OCI-LY3 (cell line): Measurements from ENCODE around the gene ZNF408.

Experiments
- H2AFZ ChIP-seq: fragments of 200-600, 300-600 bp; shearing (Covaris generic); 2 replicates; pipeline ENCODE4 v1.6.0; 2014; ENCODE audit warnings: antibody characterized with exemption, low read depth, low read length
- H3K27ac ChIP-seq: fragments of 200-600, 300-600 bp; sonication (generic); 2 replicates; pipeline ENCODE4 v1.5.1; 2014; ENCODE audit warnings: mild to moderate bottlenecking, low read length, moderate library complexity, mixed read lengths
- H3K27me3 ChIP-seq: fragments of 200-600, 300-600 bp; sonication (generic); 2 replicates; pipeline ENCODE4 v1.6.1; 2014; ENCODE audit warnings: low read depth, low read length, mixed read lengths
- H3K36me3 ChIP-seq: fragments of 200-600, 300-600 bp; sonication (generic); replicated peaks from 2 replicates; pipeline ENCODE3; 2014; ENCODE audit warnings: low read depth, low read length, mixed read lengths
- H3K4me1 ChIP-seq: fragments of 300-600, 200-600 bp; sonication (generic); 2 replicates; pipeline ENCODE4 v1.6.1; 2014; ENCODE audit warnings: low read length, mixed read lengths
- H3K4me2 ChIP-seq: fragments of 200-600, 300-600 bp; sonication (generic); 2 replicates; pipeline ENCODE4 v1.6.1; 2014; ENCODE audit warnings: low read length, mixed read lengths
- H3K4me3 ChIP-seq: fragments of 300-600, 200-600 bp; sonication (generic); 2 replicates; pipeline ENCODE4 v1.5.1; 2014; ENCODE audit warnings: antibody characterized with exemption, mild to moderate bottlenecking, low read length, moderate library complexity
- H3K79me2 ChIP-seq: fragments of 300-600, 200-600 bp; shearing (Covaris generic); 2 replicates; pipeline ENCODE4 v1.6.1; 2014; ENCODE audit warnings: mild to moderate bottlenecking, low read length, mixed read lengths
- H3K9ac ChIP-seq: fragments of 300-600, 200-600 bp; shearing (Covaris generic); 2 replicates; pipeline ENCODE4 v1.6.0; 2014; ENCODE audit warnings: mild to moderate bottlenecking, low read length, moderate library complexity
- H3K9me3 ChIP-seq: fragments of 200-600, 300-600 bp; shearing (Covaris generic); 2 replicates; pipeline ENCODE4 v1.6.1; 2014; ENCODE audit warnings: low read length, mixed read lengths; ENCODE audit not compliant: insufficient read depth
- H4K20me1 ChIP-seq: fragments of 200-600, 300-600 bp; sonication (generic); 2 replicates; pipeline ENCODE4 v1.6.1; 2016; ENCODE audit warnings: low read length, mixed read lengths; ENCODE audit not compliant: insufficient read depth
- EZH2phosphoT487 ChIP-seq: fragments of 200-600 bp; shearing (Covaris generic); IDR thresholded peaks from 2 replicates; pipeline ENCODE4 v1.6.1; 2018; ENCODE audit warnings: antibody characterized with exemption, mixed run types, low read depth
- TF ChIP-seq, protein P1 (sequence below): fragments of 200-600, 300-600 bp; sonication (generic); IDR thresholded peaks from 2 replicates; pipeline ENCODE4 v1.5.1; 2014; ENCODE audit warnings: antibody characterized with exemption, low read length, low read depth

The ZNF408 gene

DNA sequence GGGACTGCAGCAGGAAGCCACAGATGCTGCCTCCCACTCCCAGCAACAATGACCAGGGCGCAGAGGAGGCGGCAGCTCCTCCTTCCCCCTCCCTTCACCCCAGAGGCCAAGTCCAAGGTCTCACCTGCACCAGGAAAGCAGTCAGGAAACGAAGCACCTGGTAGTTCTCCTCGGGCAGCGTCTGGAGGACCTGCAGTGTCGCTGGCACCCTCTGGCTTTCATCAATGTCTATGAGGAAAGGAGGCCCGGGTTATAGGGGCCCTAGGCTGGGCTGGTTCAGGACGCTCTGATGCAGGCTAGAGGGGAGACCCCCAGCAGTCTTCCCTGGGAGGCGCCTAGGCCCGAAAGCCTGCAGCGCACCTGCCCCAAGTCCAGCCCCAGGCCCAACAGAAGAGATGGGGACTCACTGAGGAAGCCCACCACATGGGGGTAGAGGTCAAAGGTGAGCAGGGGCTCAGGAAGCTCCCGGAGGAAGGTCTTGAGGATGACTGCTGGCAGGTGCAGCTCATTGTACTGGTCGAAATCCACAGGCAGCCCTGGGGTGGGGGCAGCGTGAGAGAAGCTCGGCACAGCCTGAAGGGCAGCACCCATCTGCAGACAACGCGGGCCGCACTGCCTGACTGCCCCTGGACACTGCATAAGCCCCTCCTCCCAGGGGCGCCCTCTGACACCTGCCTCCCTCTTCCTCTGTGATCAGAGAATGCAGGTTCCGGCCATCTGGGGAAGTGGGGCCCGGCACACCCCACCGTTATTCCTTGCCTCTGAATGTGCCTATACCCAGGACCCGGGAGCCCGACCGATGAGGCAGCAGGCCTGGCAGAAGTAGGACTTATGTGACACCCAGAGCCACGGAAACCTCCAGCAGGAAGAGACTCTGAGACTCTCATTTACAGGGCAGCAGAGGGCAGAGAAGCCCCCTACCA, 21.3 kb upstream of the ZNF408 start:
- Histone ChIP-seq H3K79me2 (no peaks in the 10 kb centered on the region), H4K20me1 (no peaks in the 10 kb centered on the region), H2AFZ (no peak overlapping the region), H3K4me3 (no peak overlapping the region), H3K4me2 (no peak overlapping the region), H3K9me3 (no peaks in the 10 kb centered on the region), H3K9ac (no peak overlapping the region), H3K27me3 (no peaks in the 10 kb centered on the region), H3K36me3 (peaks cover 6% of the 10 kb centered on the region), H3K4me1 (peaks cover 6% of the 10 kb centered on the region; the same call in 1 of the 2 replicates), H3K27ac (no peak overlapping the region)
- TF ChIP-seq, protein P1, sequence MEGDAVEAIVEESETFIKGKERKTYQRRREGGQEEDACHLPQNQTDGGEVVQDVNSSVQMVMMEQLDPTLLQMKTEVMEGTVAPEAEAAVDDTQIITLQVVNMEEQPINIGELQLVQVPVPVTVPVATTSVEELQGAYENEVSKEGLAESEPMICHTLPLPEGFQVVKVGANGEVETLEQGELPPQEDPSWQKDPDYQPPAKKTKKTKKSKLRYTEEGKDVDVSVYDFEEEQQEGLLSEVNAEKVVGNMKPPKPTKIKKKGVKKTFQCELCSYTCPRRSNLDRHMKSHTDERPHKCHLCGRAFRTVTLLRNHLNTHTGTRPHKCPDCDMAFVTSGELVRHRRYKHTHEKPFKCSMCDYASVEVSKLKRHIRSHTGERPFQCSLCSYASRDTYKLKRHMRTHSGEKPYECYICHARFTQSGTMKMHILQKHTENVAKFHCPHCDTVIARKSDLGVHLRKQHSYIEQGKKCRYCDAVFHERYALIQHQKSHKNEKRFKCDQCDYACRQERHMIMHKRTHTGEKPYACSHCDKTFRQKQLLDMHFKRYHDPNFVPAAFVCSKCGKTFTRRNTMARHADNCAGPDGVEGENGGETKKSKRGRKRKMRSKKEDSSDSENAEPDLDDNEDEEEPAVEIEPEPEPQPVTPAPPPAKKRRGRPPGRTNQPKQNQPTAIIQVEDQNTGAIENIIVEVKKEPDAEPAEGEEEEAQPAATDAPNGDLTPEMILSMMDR: no peak
- no peak for TF ChIP-seq EZH2phosphoT487

DNA sequence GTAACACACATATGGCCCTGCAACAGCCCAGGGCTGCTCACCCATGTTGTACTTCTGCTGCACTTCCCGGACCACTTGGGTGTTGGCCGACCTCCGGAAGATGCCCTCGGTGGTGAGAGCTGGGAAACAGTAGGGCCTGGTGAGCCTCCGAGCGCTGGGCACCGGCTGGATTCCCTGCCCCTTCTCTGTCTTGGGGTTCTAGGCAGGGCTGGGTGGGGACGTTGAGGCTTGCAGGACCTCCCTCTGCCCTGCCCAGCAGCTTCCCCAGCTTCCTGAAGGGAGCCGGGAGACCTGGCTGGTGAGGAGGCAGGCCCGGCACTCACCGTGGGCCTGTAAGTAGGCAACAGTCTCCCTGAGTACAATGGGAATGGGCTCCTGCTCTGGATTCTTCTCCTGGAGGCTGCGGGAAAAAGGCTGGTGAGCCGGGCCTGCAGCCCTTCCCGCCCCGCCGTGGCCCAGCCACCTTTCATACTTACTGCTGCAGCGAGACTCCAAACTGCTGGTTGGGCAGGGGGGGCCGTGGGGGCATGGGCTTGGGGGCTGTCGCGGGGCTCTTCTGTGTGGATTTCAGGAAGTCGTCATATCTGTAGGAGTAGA, 20.6 kb upstream of the ZNF408 start:
- peaks cover 6% of the 10 kb centered on the region; the same call in 1 of the 2 replicates for H3K4me1 ChIP-seq
- no peak overlapping the region for H2AFZ ChIP-seq
- H3K9ac ChIP-seq: no peak overlapping the region
- H3K27ac ChIP-seq: no peak overlapping the region
- H3K79me2 ChIP-seq: no peaks in the 10 kb centered on the region
- H4K20me1 ChIP-seq: no peaks in the 10 kb centered on the region
- TF ChIP-seq, protein P1: no peak
- no peak for TF ChIP-seq EZH2phosphoT487
- H3K4me3 ChIP-seq: no peak overlapping the region
- no peak overlapping the region for H3K4me2 ChIP-seq
- no peaks in the 10 kb centered on the region for H3K9me3 ChIP-seq
- H3K27me3 ChIP-seq: no peaks in the 10 kb centered on the region
- peaks cover 6% of the 10 kb centered on the region for H3K36me3 ChIP-seq

DNA sequence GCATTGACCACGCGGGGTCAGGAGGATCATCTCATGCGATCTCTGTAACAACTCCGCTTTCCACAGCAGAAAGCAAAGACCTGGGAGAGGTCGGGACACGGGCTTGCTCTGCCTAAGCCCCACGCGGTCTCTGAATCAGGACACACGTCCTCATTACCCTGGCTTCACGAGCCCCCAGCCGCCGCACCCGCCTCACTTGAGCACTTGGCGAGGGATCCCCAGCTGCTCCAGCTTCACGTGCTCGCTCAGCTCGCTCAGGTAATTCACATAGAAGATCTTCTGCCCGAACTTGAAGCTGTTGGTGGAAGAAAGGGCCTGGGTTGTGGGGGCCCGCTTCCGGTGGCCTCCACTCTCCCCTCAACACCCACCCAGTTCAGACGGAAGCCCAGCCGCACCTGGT, 20.0 kb upstream of the ZNF408 start:
- Histone ChIP-seq H3K4me1 (peaks cover 6% of the 10 kb centered on the region; the same call in 1 of the 2 replicates), H2AFZ (no peak overlapping the region), H3K79me2 (no peaks in the 10 kb centered on the region), H4K20me1 (no peaks in the 10 kb centered on the region), H3K4me3 (no peak overlapping the region), H3K4me2 (no peak overlapping the region), H3K27ac (no peak overlapping the region), H3K9ac (no peak overlapping the region), H3K9me3 (no peaks in the 10 kb centered on the region), H3K27me3 (no peaks in the 10 kb centered on the region), H3K36me3 (peaks cover 6% of the 10 kb centered on the region)
- TF ChIP-seq, protein P1: no peak
- TF ChIP-seq EZH2phosphoT487: no peak

DNA sequence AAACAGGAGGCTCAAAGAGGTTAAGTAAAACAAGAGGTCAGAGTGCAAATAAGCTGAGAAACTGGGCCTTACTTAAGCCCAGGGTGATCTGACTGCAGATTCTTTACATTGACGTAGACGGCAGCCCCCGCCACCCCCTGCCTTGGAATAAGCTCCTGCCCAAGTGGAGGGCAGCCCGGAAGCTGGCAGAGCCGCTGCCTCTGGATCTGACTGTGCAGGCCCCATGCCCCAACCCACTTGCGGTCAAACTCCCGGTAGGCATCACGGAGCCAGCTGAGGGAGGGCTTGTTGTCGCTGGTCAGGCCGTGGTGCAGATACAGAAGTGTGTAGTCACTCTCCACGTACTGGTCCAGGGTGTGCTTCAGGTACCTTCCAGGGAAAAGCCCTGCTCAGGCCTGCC, 19.0 kb upstream of the ZNF408 start:
- Histone ChIP-seq H3K27ac (no peak overlapping the region), H3K36me3 (peaks cover 6% of the 10 kb centered on the region), H4K20me1 (no peaks in the 10 kb centered on the region), H3K27me3 (no peaks in the 10 kb centered on the region), H3K9ac (no peak overlapping the region), H2AFZ (no peak overlapping the region), H3K9me3 (no peaks in the 10 kb centered on the region), H3K4me2 (no peak overlapping the region), H3K4me3 (no peak overlapping the region), H3K4me1 (peaks cover 3% of the 10 kb centered on the region; the same call in 1 of the 2 replicates), H3K79me2 (no peaks in the 10 kb centered on the region)
- no peak for TF ChIP-seq EZH2phosphoT487
- TF ChIP-seq, protein P1: no peak
